HuH-7 (cell line): ENCODE measurements around the gene NABP2.
A peak's percentile ranks its signal among the peaks of the same experiment; 100 is the strongest.

Experiments used
- DNase-seq: peaks from one replicate; pipeline ENCODE4 v3.0.0; 2011; ENCODE audit warnings: low spot score

NABP2 gene

GRCh38 chr12:56213878-56214277 lies 10.3 kb upstream of the NABP2 start:
- DNase-seq: no peak

DNA sequence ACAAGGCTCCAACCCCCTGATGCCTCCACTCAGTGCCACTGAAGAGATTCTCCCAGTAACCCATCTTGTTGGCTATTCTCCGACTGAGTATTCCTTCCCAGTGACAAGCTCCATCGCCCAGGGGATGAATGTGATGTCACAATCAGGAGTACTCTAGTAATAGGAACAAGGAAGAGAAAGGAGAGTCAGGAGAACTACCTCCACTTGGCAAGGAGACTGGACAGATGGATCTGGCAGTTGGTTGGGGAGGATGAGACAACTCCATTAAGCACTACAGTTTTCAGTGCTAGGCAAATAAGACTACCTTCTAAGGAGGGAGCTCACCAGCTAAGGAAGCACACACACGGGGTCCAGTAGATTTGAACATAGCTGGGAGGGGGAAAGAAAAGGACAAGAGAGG lies 7.7 kb upstream of the NABP2 start:
- DNase-seq: no peak

DNA sequence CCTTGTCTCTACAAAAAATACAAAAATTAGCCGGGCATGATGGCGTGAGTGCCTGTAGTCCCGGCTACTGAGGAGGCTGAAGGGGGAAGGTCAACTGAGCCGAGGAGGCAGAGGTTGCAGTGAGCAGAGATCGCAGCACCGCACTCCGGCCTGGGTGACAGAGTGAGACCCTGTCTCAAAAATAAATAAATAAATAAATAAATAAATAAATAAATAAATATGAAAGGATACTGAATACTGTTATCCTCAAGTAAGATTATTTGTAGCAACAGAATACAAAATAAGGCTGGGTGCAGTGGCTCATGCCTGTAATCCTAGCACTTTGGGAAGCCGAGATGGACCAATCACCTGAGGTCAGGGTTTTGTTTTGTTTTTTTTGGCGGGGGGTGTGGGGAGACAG lies 4.3 kb upstream of the NABP2 start:
- no peak for DNase-seq

DNA sequence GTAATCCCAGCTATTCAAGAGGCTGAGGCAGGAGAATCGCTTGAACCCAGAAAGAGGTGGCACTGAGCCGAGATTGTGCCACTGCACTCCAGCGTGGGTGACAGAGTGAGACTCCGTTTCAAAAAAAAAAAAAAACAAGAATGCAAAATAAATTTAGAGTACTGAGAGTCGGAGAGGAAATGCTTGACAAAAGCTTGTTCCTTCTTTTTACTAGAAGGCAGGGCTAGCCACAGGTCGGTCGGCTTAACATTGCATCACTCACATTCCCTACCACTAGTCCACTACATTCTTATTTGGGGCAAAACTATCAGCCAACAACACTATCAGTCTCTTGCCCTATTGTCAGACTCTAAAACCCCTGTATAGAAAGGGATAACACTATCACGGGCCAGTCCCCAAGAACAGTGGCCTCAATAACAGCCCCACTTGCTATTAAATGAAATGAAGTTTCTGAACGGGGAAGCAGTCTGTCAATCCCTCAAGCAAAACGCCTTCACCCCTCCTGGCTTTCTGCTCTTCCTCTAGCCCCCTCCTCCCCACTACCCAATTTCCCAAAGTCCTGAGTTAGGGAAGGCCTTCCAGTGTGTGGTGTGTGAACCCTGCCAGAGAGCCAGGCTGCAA lies 3.4 kb upstream of the NABP2 start:
- DNase-seq: no peak

GRCh38 chr12:56221232-56221756 lies 2.8 kb upstream of the NABP2 start:
- DNase-seq: no peak

- DNase-seq: peak; percentile 98
These were observed 2.2 kb upstream of the NABP2 start, which contains the start of gene RNF41 for GRCh38 chr12:56221757-56222530. TSS of gene RNF41 (minus strand) at chr12:56221922. CDS start at chr12:56214047, 7,875 bp downstream.

GRCh38 chr12:56222531-56222895 lies 1.6 kb upstream of the NABP2 start:
- no peak for DNase-seq

DNA sequence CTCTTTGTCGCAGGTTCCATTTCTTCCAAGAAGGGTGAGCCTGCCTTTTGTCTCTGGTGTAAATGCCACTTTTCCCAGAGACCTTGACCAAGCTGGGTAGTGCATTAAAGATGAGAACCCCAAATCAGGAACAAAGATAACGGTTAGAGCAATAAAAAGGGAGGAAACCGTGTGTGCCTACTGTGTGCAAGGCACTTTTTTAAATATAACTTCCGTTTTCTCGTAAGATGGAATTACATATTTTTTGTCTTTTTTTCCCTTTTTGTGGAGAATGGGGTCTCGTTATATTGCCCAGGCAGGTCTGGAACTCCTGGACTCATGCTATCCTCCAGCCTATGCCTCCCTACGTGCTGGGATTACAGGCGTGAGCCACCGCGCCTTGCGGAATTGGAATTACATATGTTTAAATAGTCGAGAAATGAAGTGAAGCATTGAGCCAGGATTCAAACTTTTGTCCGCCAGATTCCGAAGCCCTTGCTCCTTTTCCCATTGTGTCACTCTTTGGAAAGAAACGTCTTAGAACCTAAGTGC lies 506 bp upstream of the NABP2 start:
- no peak for DNase-seq

- no peak for DNase-seq
These were observed 812 bp downstream of the NABP2 start for GRCh38 chr12:56224954-56225353.

- no peak for DNase-seq
These were observed 4.9 kb downstream of the NABP2 start for GRCh38 chr12:56229082-56229481.

DNA sequence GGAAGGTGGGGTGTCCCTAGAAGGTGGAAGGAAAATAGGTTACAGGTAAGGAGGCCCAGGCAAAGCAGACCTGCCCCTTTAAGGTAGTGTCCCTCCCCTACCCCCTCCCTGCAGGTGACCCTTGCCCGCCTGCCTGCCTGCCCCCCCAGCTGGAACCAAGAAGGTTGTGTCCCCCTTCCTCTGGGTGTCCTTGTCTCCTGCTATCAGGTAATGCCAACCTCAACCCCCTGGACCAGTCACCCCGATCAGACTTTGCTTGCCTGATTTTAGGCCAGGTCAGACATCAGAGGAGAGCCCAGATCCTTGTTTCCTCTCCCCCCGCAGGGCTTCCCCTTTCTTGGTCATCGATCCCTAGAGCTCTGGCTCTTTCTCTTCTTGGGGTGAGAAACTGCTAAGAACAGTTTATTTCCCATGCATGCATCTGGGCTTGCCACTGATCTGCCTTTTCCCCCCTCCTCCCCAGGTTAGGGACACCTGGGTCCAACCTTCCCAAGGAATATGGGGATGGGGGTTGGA lies 5.8 kb downstream of the NABP2 start, which contains the start of gene SLC39A5:
Gene SLC39A5 (plus strand): TSS at position 136 of the 516 bp plus-strand sequence. CDS start 1,224 bp downstream, outside the sequence.
- no peak for DNase-seq

- DNase-seq: peak; percentile 96
These were observed 6.5 kb downstream of the NABP2 start for GRCh38 chr12:56230432-56231183.

- DNase-seq: no peak
These were observed 7.0 kb downstream of the NABP2 start for GRCh38 chr12:56231184-56231582.

DNA sequence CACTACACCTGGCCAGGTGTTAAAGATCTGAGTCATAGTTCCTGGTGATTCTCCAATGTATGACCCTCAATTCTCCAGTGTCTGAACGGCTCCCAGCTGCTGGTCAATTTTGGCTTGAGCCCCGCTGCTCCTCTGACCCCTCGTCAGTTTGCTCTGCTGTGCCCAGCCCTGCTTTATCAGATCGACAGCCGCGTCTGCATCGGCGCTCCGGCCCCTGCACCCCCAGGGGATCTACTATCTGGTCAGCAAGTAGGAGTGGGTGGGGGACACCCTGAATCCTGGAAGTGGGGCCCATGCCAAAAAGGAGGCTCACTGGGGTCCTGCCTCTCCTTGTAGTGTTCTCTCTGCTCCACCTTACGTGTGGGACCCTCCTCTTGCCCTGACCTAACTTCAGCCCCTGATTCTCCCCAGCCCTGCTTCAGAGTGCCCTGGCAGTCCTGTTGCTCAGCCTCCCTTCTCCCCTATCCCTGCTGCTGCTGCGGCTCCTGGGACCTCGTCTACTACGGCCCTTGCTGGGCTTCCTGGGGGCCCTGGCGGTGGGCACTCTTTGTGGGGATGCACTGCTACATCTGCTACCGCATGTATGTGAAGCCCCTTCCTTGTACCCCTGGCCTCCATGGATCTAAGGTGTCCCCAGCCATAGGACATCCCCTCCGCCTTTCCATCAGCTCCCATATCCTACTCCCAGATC lies 10.7 kb downstream of the NABP2 start:
- DNase-seq: no peak

DNA sequence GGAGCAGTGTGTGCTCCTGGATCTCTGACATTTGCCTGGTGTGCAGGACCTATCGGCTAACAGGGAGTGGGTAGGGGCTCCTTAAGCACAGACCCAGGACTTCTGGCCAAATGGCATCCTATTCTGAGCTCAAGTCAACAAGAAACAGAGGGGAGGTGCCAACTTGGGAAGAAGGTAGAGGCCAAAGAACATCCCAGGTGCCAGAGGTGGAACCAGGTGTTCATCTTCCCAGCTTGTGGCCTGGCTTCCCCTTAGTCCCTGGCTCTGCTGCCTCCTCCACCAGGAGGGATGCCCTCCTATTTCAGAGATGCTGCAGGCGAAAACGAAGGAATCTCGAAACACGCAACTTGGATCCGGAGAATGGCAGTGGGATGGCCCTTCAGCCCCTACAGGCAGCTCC lies 11.9 kb downstream of the NABP2 start:
- DNase-seq: no peak

DNA sequence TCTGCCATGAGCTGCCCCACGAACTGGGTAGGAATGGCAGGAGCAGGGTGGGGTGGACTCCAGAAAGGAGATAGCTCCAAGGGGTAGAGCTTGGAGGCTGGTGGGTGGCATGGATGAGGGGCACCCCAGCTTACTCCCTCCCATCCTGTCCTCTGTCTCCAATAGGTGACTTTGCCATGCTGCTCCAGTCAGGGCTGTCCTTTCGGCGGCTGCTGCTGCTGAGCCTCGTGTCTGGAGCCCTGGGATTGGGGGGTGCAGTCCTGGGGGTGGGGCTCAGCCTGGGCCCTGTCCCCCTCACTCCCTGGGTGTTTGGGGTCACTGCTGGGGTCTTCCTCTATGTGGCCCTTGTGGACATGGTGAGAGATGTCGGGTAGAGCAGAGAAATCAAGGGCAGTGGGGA lies 12.8 kb downstream of the NABP2 start:
- DNase-seq: no peak

DNA sequence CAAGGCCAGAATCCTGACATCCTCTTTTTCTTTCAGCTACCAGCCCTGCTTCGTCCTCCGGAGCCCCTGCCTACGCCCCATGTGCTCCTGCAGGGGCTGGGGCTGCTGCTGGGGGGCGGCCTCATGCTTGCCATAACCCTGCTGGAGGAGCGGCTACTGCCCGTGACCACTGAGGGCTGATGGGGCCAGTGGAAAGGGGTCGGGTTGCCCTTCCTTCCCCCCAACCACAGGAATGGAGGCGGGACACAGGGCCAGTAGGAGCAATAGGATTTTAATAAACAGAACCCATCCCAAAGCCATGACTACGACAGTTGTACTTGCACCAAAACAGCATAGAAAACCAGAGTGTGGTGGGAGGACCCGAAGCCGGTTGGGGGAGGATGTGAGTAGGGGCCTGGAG lies 13.4 kb downstream of the NABP2 start:
- no peak for DNase-seq

DNA sequence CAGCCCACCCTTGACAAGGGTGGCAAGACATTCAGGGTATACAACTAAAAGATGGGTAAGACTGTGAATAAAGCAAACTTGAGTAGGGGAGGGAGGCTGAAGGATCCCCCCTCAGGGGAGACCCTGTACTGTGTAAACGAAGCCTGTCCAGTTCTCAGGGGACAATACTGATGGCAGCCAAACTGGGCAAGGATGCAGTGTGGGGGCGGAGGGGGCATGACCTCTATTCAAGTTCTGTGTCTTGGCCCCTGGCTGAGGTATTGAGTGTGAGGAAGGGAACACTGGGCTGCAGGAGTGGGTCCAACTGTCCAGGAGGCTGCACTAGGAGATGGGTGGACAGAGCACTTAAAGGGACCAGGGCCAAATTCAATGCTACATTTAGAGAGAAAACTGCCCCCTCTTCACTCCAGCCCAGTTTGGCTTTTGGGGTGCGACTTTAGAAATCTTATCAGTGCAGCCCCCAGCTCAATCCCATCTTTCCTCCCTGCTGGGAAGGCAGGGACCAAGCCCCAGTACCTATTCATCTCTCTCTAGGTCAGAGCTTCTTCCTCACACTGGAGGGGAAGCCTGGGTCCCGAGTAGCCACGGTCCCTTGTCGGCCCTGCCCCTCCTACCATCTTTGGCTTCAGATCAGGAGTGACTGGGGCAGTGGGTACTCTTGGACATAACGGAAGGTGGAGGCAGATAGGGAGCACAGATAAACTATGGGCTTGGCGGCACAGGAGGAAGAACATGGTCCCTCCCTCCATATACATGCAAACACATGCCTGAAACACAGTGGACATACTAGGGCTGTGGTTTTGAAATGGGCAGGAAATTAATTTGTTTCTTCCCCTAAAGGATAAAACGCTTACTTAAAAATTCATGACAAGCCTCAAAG lies 17.5 kb downstream of the NABP2 start:
- no peak for DNase-seq

DNA sequence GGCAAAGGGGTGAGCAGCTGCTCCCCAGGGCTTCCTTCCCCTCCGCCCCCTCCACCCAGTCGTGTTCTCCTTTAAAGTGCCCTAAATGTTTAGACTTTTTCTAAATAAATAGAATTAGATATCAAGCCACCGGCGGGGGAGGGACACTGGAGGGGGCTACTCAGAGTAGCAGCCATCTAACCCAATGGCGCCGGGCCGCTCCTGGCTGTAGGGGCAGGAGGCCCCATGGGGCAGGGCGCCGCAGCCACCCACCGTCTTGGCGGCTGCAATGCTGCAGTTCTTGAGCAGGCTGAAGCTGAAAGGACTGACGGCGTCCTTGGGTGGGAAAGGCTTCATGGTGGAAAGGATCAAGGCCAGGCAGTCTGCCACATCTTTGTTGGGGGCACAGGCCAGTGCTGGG lies 18.8 kb downstream of the NABP2 start:
- DNase-seq: no peak

- no peak for DNase-seq
These were observed 19.6 kb downstream of the NABP2 start for GRCh38 chr12:56243731-56244181.
